Activated CD4-positive, alpha-beta T cell treated with anti-CD3 and anti-CD28 coated beads for 48 hours (primary cell): ENCODE measurements around the gene UBE2V1.
"Not testable (repeated sequence)": the region's sequence is repeated elsewhere in the genome, so short reads cannot be mapped to it uniquely, and the experiment has no call there.

Experiments
- DNase-seq: peaks from one replicate; pipeline ENCODE4 v3.0.0-alpha.2; 2020

The UBE2V1 gene

GRCh38 chr20:50112512-50113419 is at the start of gene UBE2V1:
Gene UBE2V1 (minus strand): TSS chr20:50113150. CDS start chr20:50113128, 22 bp downstream.
- DNase-seq = peak; percentile 93

- not testable (repeated sequence) for DNase-seq
These were observed 48.5 kb upstream of the UBE2V1 start for GRCh38 chr20:50161494-50161893.

DNA sequence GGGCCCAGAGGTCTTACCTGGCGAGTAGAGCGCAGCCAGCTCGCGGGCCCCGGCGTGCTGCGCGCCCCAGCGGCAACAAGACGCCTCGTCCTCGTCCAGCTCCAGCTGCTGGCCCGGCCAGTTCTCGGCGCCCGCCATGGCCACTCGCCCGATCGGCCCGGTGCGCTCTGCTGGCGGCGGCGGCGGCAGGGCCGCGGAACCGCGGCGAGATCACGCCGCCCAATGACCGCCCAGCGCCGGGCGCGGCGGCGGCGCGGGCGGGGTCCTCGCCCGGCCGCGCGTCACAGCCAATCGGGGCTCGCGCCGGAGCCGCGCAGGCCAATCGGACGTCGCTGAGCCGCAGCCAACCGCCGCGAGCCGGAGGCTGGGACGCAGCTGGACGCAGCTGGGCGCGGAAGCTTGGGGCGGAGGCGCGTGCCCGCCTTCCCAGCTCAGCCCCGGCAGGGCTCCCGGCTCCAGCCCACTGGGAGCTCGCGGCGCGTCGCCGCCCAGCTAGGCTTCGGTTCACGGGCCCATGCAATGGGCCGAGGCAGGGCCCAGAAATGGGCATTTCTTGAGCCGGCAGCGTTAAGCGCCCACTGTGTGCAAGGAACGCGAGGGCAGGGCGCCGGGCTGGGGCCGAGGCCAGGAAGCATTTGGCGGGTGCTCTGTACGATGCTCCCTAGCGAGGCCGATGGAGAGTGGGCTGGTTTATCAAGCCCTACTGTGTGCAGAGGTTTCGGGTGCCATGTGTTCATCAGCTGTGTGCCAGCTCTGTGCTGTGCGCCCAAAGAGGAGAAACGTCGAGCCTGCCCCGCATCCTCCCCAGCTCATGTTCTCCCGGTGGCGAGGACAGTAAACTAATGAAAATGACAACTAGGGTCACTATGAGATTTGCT is 40.8 kb upstream of the UBE2V1 start, which contains the start of gene PEDS1:
Gene PEDS1, minus strand, starts transcription at position 224 of the 878 bp plus-strand sequence. Its CDS starts 86 bp downstream, at position 138.
- peak; percentile 87 for DNase-seq

GRCh38 chr20:50153153-50153499 is 40.2 kb upstream of the UBE2V1 start:
- no peak for DNase-seq

- no peak for DNase-seq
These were observed 39.6 kb upstream of the UBE2V1 start for GRCh38 chr20:50152394-50153152.

DNA sequence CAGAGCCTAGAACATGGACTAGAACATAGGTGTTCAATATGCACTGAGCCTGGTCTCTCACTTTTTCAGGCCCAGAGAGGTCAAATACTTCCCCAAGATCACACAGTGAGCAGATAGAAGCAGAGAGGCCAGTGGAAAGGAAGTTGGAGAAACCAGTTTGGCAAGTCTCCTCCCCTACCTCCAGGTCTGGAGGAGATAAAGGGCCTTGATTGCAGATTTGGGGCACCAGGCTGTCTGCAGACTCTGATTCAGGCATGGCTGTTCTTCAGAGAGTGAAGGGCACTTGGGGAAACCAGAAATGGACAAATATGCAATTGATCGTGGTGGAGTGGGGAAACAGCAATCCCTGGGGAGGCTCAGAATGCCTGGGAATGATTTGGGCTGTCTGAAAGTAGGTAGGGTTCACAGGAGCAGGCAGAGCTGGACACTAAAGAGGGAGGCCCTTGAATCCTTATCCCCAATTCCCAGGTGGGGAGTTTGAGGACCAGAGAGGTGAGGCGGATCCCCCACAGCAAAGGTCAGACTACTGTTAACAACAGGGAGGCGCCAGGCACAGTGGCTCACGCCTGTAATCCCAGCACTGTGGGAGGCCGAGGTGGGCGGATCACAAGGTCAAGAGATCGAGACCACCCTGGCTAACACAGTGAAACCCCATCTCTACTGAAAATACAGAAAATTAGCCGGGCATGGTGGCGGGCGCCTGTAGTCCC is 38.2 kb upstream of the UBE2V1 start:
- DNase-seq = no peak

DNA sequence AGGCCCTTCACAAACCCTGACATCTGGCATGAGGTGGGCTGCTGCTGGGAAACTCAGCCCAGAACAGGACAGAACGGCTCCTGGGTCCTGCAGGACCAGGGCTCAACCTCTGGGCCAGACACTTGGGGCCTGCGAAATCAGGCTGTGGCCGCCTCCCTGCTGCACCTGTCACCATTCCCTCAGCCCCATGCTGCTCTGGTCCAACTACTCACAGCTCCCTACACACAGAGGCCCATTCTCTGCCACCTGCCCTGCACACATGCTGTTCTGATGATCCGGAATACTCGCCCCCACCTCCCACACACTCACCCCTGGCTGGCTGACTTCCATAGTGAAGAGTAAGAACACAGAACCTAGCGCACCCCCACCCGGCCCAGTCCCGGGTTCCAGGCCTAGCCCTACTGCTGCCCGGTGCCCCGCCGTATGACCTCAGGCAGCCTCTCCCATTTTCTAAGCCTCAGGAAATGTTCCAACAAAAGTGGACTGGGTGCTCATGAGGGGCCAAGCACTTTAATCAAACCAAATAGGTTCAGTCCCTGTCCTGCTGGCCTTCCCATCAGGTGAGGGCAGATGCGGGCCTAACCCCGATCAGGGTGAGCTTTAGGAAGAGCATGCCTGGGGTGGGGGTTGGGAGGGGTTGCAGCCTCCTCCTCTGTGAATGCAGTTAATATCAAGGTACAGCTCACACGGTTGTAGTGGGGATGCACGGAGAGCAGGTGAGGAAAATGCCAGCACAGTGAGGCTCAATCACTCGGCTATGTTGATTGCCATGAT is 36.7 kb upstream of the UBE2V1 start:
- DNase-seq = no peak

DNA sequence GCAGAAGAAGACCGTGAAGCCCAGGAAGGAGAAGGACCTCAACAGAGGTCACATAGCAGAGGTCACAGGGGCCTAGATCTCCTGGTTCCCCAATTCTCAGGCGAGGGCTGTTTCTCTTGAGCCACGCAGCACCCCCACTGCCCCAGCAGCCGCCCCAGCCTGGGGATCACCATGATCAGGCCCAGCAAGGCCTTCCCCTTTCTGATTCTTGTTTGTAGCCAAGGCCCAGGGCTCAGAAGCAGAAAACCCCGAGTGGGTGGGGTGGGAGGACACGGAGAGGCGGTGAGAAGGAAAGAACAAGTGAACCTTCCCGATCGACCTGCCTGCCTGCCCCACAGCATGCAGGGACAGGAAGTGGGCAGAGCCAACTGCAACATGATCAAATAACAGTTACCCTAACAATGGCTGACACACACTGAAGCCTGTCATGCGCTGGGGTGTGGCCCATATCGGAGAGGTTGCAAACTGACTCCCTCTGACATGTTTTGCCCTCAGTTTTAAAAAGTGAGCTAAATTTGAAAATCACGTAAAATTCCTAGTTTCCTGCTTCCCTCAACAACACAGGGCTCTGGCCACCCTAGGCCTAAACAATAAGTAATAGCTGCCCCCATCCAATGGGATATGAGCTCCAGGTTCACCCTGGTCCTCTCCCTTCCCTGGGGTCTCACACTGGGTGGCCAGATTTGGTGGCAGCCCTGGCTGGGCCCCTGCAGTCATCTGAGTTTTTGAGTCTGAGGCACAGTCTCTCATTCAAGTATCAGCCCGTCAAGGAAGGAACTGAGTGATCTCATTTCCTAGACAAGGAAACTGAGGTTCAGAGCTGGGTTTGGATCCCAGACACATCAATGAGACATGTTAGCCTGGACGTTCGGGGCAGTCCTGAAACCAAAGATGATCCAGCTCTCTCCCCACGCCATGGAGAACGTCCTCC is 34.0 kb upstream of the UBE2V1 start:
- peak; percentile 80 for DNase-seq

DNA sequence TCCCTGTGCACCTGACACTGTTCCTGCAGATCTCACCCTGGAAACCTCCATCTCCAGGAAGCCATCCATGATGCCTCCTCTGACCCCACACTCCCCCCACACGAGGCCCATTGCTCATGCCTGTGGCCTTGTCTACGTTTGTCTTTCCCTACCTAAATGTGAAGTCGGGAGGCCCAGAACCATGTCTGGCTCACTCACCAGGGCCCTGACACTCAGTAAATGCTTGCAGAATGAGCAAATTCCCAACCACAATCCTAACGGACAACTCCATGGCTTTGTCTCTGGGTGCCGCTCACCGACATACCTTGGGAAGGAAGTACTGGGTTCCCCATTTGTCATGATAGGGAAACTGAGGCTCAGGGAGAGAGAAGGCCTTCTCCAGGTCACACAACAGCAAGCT is 33.3 kb upstream of the UBE2V1 start:
- DNase-seq = no peak

- DNase-seq = no peak
These were observed 32.6 kb upstream of the UBE2V1 start for GRCh38 chr20:50145566-50145965.

DNA sequence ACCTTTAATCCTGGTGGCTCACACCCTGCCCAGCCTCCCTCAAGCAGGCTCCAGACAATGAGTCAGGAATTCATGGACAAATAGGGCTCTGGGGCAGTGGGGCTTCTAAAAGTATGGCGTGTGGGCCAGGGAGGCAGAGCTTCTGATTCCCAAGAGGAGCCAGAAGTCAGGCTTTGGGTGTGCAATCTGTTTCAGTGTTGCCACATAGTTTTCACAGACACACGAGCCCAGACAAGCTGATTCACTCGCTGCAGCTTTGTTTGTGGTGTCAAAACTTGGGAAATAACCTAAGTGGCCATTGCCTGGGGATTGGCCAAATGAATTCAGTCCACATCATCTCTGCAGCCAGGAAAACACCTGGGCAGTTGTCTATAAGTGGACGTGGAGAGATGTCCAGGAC is 31.4 kb upstream of the UBE2V1 start:
- no peak for DNase-seq

DNA sequence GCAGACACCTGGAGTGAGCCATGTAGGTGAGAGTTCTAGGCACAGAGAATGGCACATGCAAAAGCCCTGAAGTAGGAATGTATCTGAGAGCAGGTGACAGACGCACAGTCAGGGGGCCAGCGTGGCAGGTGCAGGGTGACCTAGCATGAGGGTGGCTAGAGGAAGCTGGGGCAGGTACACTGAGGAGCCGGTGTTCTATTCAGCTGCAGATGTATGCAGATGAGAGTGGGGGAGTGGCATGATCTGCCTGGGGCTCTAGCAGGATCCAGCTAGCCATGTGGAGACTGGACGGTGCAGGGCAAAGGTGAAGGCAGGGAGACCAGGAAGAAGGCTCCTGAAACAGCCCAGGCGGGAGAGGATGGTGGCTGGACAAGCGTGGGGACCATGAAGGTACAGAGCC is 29.9 kb upstream of the UBE2V1 start:
- DNase-seq = no peak

- DNase-seq = no peak
These were observed 29.0 kb upstream of the UBE2V1 start for GRCh38 chr20:50141811-50142561.

DNA sequence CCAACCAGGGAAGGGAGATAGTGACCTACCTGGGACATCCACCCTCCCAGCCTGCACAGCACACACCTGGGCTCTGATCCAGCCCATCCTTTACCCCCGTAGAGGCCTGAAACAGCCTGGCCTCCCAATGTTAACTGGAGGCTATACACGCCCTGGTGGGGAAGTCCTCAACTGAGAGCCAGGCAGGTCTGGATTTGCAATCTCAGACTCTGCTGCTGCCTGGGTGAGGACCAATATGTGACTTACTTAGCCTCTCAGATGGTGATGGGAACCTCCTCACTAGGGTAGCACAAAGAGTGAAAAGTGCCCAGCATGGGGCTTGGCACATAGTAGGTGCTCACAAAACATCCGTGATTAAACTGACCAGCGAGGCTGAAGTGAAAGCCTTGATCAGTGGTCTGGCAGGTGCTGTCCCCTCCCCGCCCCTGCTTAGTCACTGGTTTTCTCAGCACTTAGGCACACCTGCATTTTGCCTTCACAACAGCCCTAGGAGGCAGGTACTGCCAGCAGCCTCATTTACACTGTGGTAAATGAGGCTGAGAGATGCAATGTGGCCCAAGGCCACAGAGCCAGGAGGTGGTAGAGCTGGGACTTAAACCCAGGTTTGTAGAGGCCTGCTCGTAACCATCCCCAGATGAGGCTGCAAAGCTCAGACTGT is 28.2 kb upstream of the UBE2V1 start:
- DNase-seq = no peak

DNA sequence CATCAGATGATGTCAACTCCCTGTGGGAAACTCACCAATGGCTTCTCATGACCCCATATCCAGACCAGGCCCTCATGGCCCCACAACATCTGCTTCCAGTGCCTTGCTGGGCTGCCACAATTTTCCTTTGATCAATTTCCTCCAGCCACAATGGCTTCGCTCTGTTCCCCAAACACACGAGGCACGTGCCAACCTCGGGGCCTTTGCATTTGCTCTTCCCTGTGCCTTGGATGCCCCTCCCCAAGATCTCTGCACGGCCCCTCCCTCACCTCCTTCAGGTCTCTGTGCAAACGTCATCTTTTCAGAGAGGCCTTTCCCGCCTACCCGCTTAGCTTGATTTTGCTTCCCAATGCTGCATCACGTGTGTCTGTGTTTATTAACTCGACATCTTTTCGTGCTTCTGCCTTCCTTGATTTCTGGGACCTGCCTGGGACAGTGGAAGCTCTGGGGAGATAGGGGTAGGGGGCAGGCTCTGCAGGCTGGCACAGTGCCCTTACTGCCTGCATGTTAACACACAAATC is 27.4 kb upstream of the UBE2V1 start:
- DNase-seq = no peak

GRCh38 chr20:50138479-50139393 is 25.8 kb upstream of the UBE2V1 start:
- DNase-seq = no peak

- DNase-seq = no peak
These were observed 25.1 kb upstream of the UBE2V1 start for GRCh38 chr20:50138120-50138478.

DNA sequence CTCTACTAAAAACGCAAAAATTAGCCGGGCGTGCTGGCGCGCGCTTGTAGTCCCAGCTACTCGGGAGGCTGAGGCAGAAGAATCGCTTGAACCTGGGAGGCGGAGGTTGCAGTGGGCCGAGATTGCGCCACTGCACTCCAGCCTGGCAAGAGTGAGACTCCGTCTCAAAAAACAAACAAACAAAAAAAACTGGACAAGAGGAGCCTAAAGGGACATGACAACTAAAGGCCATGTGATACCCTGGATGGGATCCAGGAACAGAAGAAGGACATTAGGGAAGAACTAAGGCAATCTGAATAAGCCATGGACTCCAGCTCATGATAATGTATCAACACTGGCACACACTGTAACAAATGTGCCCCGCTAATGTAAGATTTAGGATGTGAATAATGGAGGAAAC is 24.8 kb upstream of the UBE2V1 start:
- not testable (repeated sequence) for DNase-seq
